Right lung (tissue), 10 donors: ENCODE results near the gene DNMT3B. TPM values are rescaled to one million over a fixed set of nuclear protein-coding genes. Genes with fewer than 3 reads are reported as not detected.
"Not testable (repeated sequence)": the region's sequence is repeated elsewhere in the genome, so short reads cannot be mapped to it uniquely, and the experiment has no call there.

Experiments
- DNase-seq, 2 donors: peaks; one replicate each; pipeline ENCODE4 v3.0.0-alpha.2; 2013
- long read RNA-seq, 8 donors: transcript quantifications; one replicate each; lab custom pipeline, GENCODE V29; 2026
- polyA plus RNA-seq, 5 donors: library from polyadenylated mRNA; unstranded; fragments of 120-200 nt; gene quantifications; one replicate each; pipeline versions ENCODE4 v1.2.1 to v1.2.3, GENCODE V29; 2013; ENCODE audit warnings: inconsistent platforms in 1 of 5, low replicate concordance in 1 of 5; ENCODE audit not compliant: insufficient read length in 5 of 5, insufficient read depth in 1 of 5

Gene DNMT3B
- polyA plus RNA-seq: 1 to 10 TPM; 5.6 to 8.0 (median 6.4) TPM
- long read RNA-seq, donor 1: 0 reads
- long read RNA-seq, donor 2: 0 reads
- long read RNA-seq, donor 3: 0 reads
- long read RNA-seq, donor 4, full-length matches to known transcripts: 1 of 1 reads
- long read RNA-seq, donor 4, partial matches to known transcripts: 0 of 1 reads
- long read RNA-seq, donor 4, other reads (novel, unspliced or antisense): 0 of 1 reads
- long read RNA-seq, donor 5: 0 reads
- long read RNA-seq, donor 6, full-length matches to known transcripts: 2 of 2 reads
- long read RNA-seq, donor 6, partial matches to known transcripts: 0 of 2 reads
- long read RNA-seq, donor 6, other reads (novel, unspliced or antisense): 0 of 2 reads
- long read RNA-seq, donor 7: 0 reads
- long read RNA-seq, donor 8, full-length matches to known transcripts: 1 of 1 reads
- long read RNA-seq, donor 8, partial matches to known transcripts: 0 of 1 reads
- long read RNA-seq, donor 8, other reads (novel, unspliced or antisense): 0 of 1 reads

- peak; percentile 67 to 72 for DNase-seq
Measured at GRCh38 chr20:32761831-32762753, at the start of gene DNMT3B. Gene DNMT3B (plus strand): TSS chr20:32762385. CDS start chr20:32780324, 17,939 bp downstream.

GRCh38 chr20:32718749-32719348 is 43.3 kb upstream of the DNMT3B start:
- DNase-seq: no peak

- no peak for DNase-seq
Measured at GRCh38 chr20:32727683-32728082, 34.5 kb upstream of the DNMT3B start.

GRCh38 chr20:32728435-32728834 is 33.8 kb upstream of the DNMT3B start:
- DNase-seq: not testable (repeated sequence)

DNA sequence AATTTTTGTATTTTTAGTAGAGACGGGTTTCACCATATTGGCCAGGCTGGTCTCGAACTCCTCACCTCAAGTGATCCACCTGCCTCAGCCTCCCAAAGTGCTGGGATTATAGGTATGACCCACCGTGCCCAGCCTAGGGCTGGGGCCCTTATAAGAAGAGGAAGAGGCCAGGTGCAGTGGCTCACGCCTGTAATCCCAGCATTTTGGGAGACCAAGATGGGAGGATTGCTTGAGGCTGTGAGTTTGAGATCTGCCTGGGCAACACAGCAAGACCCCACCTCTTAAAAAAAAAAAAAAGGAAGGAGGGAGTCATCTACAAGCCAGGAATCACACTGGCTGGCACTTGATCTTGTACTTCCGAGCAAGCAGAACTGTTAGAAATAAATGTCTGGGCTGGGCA is 32.9 kb upstream of the DNMT3B start:
- not testable (repeated sequence) for DNase-seq

GRCh38 chr20:32731882-32732266 is 30.3 kb upstream of the DNMT3B start:
- DNase-seq: no peak

DNA sequence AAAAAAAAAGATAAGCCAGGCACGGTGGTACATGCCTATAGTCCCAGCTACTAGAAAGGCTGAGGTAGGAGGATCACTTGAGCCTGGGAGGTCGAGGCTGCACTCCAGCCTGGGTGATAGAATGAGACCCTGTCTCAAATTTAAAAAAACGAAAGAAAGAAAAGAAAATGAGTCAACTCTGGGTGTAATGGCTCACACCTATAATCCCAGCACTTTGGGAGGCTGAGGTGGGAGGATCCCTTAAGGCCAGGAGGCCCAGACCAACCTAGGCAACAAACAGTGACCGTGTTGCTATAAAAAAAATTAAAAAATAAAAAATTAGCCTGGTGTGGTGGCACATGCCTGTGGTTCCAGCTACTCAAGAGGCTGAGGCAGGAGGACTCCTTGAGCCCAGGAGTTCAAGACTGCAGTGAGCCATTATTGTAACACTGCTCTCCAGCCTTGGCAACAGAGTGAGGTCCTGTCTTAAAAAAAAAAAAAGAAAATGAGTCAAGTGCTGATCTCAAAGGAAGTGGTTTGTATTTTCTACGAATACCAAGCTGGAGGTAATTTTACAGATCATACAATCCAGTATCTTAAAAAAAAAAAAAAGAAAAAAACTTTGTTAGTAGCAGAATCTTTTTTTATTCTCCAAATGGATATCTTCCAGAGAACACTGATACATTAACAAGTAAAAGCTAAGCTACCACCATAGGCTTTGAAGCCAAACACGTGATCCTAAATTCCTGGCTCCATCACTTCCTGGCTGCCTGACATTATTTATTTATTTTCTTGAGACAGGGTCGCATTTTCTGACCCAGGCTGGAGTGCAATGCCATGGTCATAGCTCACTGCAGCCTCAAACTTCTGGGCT is 24.6 kb upstream of the DNMT3B start:
- no peak for DNase-seq

GRCh38 chr20:32741151-32741550 is 21.0 kb upstream of the DNMT3B start:
- DNase-seq: no peak

DNA sequence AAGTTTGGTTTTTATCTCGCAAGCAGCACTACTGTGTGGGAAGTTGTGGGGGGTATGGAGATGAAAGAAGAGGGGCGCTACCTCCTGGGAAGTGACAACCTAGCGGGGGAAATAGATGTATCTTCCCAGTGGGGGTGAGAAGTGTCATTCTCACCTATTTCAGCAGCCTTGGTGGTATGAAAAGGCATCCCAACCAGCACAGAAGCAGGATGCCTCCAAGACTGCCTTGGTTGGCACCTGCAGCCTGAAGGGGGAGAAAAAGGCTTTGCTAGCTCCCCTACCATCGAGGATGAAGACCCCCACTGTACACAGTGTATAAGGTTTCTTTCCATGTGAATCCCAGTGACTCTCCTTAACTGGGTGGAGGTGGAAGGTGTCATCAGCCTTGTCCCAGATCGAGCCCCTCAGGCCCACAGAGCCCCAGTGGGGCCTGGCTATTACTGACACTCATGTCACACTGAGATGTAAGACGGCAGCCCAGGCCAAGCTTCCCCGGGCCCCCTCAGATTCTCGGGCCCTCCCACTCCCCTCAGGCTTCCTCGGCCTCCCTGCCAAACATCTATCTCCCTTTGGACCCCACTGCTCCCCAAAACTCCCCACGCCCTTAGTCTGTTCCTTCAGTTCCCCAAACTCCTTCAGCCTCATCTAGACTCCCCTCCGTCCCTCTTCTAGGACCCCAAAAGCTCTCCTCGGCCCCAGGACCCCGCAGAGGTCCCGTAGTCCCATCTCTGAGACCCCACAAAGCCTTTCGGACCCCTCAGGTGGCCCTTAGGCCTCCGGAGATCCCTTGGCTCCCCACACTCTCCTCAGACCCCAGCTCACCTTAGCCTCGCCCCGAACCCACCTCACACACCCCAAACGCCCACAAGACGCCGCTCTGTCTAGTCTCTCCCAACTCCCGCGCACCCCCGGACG is 19.6 kb upstream of the DNMT3B start:
- DNase-seq: no peak

GRCh38 chr20:32743237-32744112 is 18.7 kb upstream of the DNMT3B start, which contains the start of gene COMMD7:
Gene COMMD7 (minus strand): TSS chr20:32743467. CDS start chr20:32743391, 76 bp downstream.
- DNase-seq: no peak

- DNase-seq: no peak
Measured at GRCh38 chr20:32749914-32750637, 12.1 kb upstream of the DNMT3B start.

DNA sequence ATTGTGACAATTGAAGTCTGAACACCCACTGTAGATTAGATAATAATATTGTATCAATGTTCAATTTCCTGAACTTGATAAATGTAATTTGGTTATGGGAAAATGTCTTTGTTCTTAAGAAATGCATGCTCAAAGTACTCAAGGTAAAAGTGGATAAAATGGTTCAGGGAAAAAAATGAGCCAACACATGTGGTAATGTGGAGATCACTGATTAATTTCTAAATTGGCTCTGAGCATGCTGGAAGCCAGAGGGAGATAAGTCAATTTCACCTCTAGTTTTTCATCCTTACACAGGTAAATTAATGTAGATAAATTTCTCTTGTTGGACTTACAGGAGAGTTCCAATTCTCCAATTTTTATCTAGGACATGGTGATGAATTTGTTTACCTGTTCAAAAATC is 10.9 kb upstream of the DNMT3B start:
- DNase-seq: no peak

DNA sequence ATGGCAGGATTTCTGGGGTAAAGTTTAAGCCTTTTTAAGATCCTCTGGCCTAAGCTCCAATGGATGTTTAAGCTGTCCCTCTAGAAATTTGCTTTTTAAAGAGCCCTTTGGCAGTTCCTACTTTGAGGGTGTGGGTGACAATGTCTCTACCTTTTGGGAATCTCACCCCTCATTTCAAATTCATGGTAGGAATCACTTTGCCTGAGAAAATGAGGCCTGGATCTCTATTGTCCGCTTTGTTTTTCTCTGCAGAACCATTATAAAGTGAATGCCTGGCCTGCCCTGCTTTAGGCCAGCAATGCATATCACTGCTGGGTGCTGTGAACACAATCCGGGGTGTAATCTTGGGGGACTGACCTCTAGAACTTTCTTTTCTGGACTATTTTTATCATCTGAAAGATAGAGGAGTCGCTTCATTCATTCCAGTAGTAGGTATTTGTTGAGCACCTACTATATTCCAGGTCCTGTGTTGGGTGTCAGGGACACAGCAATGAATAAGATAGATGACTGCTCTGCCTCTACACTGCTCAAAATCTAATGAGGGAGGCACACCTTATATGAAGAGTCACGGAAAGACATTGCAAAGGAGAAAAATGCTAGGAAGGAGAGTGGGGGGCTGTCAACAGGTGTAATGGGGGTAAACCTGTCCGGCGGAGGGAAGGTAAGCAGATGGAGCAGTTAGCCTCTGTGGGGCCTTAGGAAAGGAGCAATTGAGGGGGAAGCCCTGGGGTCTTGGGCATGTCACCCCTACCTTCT is 10.3 kb upstream of the DNMT3B start:
- DNase-seq: no peak

GRCh38 chr20:32752458-32753250 is 9.5 kb upstream of the DNMT3B start:
- DNase-seq: no peak

DNA sequence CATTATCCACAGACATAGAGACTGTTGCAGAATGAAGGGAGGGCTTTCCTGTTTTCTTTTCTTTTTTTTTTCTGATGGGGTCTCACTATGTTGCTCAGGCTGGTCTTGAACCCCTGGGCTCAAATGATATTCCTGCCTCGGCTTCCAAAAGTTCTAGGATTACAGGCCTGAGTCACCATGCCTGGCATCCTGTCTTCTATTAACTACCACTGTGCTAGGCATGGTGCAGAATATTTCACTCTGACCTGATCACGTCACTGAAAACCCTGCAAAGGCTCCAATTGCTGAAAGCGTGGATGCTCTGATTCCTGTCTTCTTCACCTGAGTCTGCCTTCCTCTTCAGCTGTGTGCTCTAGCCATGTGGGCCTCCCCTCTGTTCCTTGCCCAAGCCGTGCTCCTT is 8.5 kb upstream of the DNMT3B start:
- DNase-seq: no peak

- DNase-seq: no peak
Measured at GRCh38 chr20:32756156-32756555, 6.0 kb upstream of the DNMT3B start.
